ENCODE data around the gene MANEA. TPM values are rescaled to one million over a fixed set of nuclear protein-coding genes. Genes with fewer than 3 reads are reported as not detected.
"Not testable (repeated sequence)": the region's sequence is repeated elsewhere in the genome, so short reads cannot be mapped to it uniquely, and the experiment has no call there.

The MANEA gene
- total and polyA plus RNA-seq, 2 of the 4 experiments (the other 2 are of a cell fraction) = 3.9 to 9.0 TPM

DNA sequence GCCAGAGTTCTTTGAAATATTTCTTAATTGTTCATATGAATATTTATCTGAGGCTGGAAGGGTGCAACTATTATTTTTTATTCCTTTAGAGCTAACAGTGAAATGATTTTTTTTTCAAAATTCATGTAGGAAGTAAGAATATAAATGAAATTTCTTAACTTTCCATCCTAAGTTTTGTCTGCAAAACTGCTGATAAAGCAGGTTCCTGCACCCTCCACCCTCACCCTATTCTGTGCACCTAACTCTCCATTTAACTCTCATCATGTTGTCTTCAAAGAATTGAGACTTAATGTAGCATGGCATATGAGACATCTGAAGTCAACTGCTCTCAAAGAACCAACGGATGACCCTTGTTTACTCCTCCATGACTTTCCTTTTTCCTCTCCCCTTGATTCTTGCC, 23.5 kb upstream of the MANEA start:
- no peak overlapping the region for H3K4me2 ChIP-seq (ENCODE audit: low read depth, low read length)
- no peaks in the 10 kb centered on the region for H3K9me3 ChIP-seq (ENCODE audit: control insufficient read depth, insufficient read depth, low read length)
- no peaks in the 10 kb centered on the region for H3K4me1 ChIP-seq (ENCODE audit: control insufficient read depth, insufficient read depth, low read length)
- H4K20me1 ChIP-seq (ENCODE audit: insufficient read depth, low read length) = no peaks in the 10 kb centered on the region
- H3K23ac ChIP-seq (ENCODE audit: low read depth, low read length) = no peak overlapping the region
- H2AK5ac ChIP-seq (ENCODE audit: low read depth, low read length) = no peak overlapping the region
- no peak overlapping the region for H4K8ac ChIP-seq (ENCODE audit: low read depth in 2 of 2, low read length in 2 of 2)
- H4K91ac ChIP-seq (ENCODE audit: insufficient read depth, low read depth, low read length) = no peak overlapping the region
- no peak for DNase-seq
- TF ChIP-seq MAFK (IDR thresholded peaks at IDR 0.05; ENCODE audit: low read depth, low read length) (peak; percentile 50; the same call in 1 of the 2 replicates), SMC3 (IDR thresholded peaks at IDR 0.05; ENCODE audit: low read depth, low read length) (no peak)
- no peak overlapping the region for H3K4ac ChIP-seq (ENCODE audit: low read depth, low read length)
- ChIA-PET POLR2A (ENCODE audit: unreplicated experiment) (no interaction called here), CTCF (no interaction called here)
- no peak for ATAC-seq (ENCODE audit: low read depth)
- H3K4me3 ChIP-seq (ENCODE audit: insufficient read depth, low read depth, low read length) = no peak overlapping the region
- no peaks in the 10 kb centered on the region for H3K27me3 ChIP-seq (ENCODE audit: control insufficient read depth, insufficient read depth, low read length)
- H3K18ac ChIP-seq (ENCODE audit: low read depth, low read length) = no peak overlapping the region
- dilution Hi-C loops (cut with HindIII; ENCODE audit: low sequenced_read_pairs, unreplicated experiment) (no loop called here), intact Hi-C loops (cut with micrococcal nuclease) (no loop called here), in situ Hi-C loops (cut with MboI; ENCODE audit: low sequenced_read_pairs) (no loop called here)
- no peak overlapping the region for H2AFZ ChIP-seq (replicated peaks; ENCODE audit: low read length, poor library complexity)
- H3K56ac ChIP-seq (ENCODE audit: extremely low read depth, insufficient read depth, low read length) = no peak overlapping the region
- H3K14ac ChIP-seq (replicated peaks; ENCODE audit: low read depth, low read length) = no peak overlapping the region
- no peak overlapping the region for H2BK20ac ChIP-seq (ENCODE audit: low read depth, low read length)
- H3K27ac ChIP-seq (ENCODE audit: insufficient read depth, low read length) = no peak overlapping the region
- no peak overlapping the region for H3K9ac ChIP-seq (ENCODE audit: low read depth, low read length)
- WGBS, 2 experiments (ENCODE audit: extremely low coverage in 2 of 2, insufficient read length in 1 of 2) = no CpG with 5 or more reads among the region's 1 CpG
- BruUV-seq (replicated peaks) = no TSS peak
- H2BK5ac ChIP-seq (ENCODE audit: low read depth, low read length, poor library complexity, severe bottlenecking) = no peak overlapping the region
- no peak overlapping the region for H2AK9ac ChIP-seq (replicated peaks; ENCODE audit: low read depth, low read length, poor library complexity)
- no peak overlapping the region for H4K5ac ChIP-seq (ENCODE audit: low read depth, low read length)
- no peaks in the 10 kb centered on the region for H3K9me1 ChIP-seq (ENCODE audit: insufficient read depth, low read length)
- H2BK15ac ChIP-seq (ENCODE audit: low read depth, low read length) = no peak overlapping the region
- no peaks in the 10 kb centered on the region for H3K79me1 ChIP-seq (ENCODE audit: low read depth in 1 of 2, low read length in 2 of 2)
- H3K36me3 ChIP-seq (ENCODE audit: control insufficient read depth, insufficient read depth, low read length) = no peaks in the 10 kb centered on the region
- no peak overlapping the region for H2BK120ac ChIP-seq (ENCODE audit: low read depth, low read length)

GRCh38 chr6:95560956-95561355, 16.4 kb upstream of the MANEA start:
- H3K27ac ChIP-seq (ENCODE audit: insufficient read depth, low read length); H2BK15ac ChIP-seq (ENCODE audit: low read depth, low read length); H2BK5ac ChIP-seq (ENCODE audit: low read depth, low read length, poor library complexity, severe bottlenecking); H3K9me3 ChIP-seq (ENCODE audit: control insufficient read depth, insufficient read depth, low read length); H3K79me1 ChIP-seq (ENCODE audit: low read depth in 1 of 2, low read length in 2 of 2); DNase-seq; H3K23ac ChIP-seq (ENCODE audit: low read depth, low read length); H2BK20ac ChIP-seq (ENCODE audit: low read depth, low read length); CTCF ChIA-PET; H2AFZ ChIP-seq (replicated peaks; ENCODE audit: low read length, poor library complexity); H2BK120ac ChIP-seq (ENCODE audit: low read depth, low read length); H2AK5ac ChIP-seq (ENCODE audit: low read depth, low read length); H3K4me3 ChIP-seq (ENCODE audit: insufficient read depth, low read depth, low read length); H3K9me1 ChIP-seq (ENCODE audit: insufficient read depth, low read length); H2AK9ac ChIP-seq (replicated peaks; ENCODE audit: low read depth, low read length, poor library complexity); H3K9ac ChIP-seq (ENCODE audit: low read depth, low read length); H3K56ac ChIP-seq (ENCODE audit: extremely low read depth, insufficient read depth, low read length); H3K4ac ChIP-seq (ENCODE audit: low read depth, low read length); H4K20me1 ChIP-seq (ENCODE audit: insufficient read depth, low read length); H3K4me1 ChIP-seq (ENCODE audit: control insufficient read depth, insufficient read depth, low read length); dilution Hi-C loops (cut with HindIII; ENCODE audit: low sequenced_read_pairs, unreplicated experiment); H4K5ac ChIP-seq (ENCODE audit: low read depth, low read length); H4K8ac ChIP-seq (ENCODE audit: low read depth in 2 of 2, low read length in 2 of 2); H3K27me3 ChIP-seq (ENCODE audit: control insufficient read depth, insufficient read depth, low read length); BruUV-seq (replicated peaks); ATAC-seq (ENCODE audit: low read depth); intact Hi-C loops (cut with micrococcal nuclease); H4K91ac ChIP-seq (ENCODE audit: insufficient read depth, low read depth, low read length); in situ Hi-C loops (cut with MboI; ENCODE audit: low sequenced_read_pairs); H3K14ac ChIP-seq (replicated peaks; ENCODE audit: low read depth, low read length); H3K18ac ChIP-seq (ENCODE audit: low read depth, low read length); H3K36me3 ChIP-seq (ENCODE audit: control insufficient read depth, insufficient read depth, low read length); H3K4me2 ChIP-seq (ENCODE audit: low read depth, low read length); POLR2A ChIA-PET (ENCODE audit: unreplicated experiment): not testable (repeated sequence)
- 100% methylated on average over 2 of the region's 5 CpGs; no CpG with 5 or more reads in 1 of the 2 experiments for WGBS, 2 experiments (ENCODE audit: extremely low coverage in 2 of 2, insufficient read length in 1 of 2)

All from IMR-90 (cell line).